ENCODE data around the gene NID1.
"Not testable (repeated sequence)": the region's sequence is repeated elsewhere in the genome, so short reads cannot be mapped to it uniquely, and the experiment has no call there.

Gene NID1

GRCh38 chr1:235990330-235990795 is 74.5 kb downstream of the NID1 start:
- DNase-seq (ENCODE audit: low read depth in 1 of 2, low spot score in 1 of 2): no peak
- TF ChIP-seq JUND (IDR thresholded peaks at IDR 0.05; ENCODE audit: low read depth): no peak
- in situ Hi-C loops (cut with HindIII; ENCODE audit: low pct_unique_long_range_greater_than_20kb, low sequenced_read_pairs): no loop called here

GRCh38 chr1:235989105-235989504 is 75.8 kb downstream of the NID1 start:
- no peak for DNase-seq (ENCODE audit: low read depth in 1 of 2, low spot score in 1 of 2)
- TF ChIP-seq JUND (IDR thresholded peaks at IDR 0.05; ENCODE audit: low read depth): no peak
- in situ Hi-C loops (cut with HindIII; ENCODE audit: low pct_unique_long_range_greater_than_20kb, low sequenced_read_pairs): no loop called here

DNA sequence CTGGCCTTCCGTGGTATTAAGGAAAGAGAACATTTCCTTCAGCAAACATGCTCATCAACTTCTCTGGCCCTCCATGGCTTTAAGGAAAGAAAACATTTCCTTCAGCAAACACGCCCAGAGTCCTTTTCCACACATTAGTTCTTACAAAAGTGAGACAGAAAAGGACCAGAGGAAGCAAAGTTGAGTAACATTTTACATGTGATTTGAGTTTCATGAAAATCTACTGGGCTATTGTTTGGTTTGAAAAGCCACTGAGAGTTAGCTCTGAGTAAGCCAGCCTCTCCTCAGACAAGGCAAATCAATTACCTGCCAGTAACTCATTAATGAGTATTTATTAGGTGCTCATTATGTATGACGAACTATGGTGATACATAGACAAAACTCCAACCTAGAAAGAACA is 78.0 kb downstream of the NID1 start:
- no peak for DNase-seq (ENCODE audit: low read depth in 1 of 2, low spot score in 1 of 2)
- no peak for TF ChIP-seq JUND (IDR thresholded peaks at IDR 0.05; ENCODE audit: low read depth)
- in situ Hi-C loops (cut with HindIII; ENCODE audit: low pct_unique_long_range_greater_than_20kb, low sequenced_read_pairs): no loop called here

- TF ChIP-seq JUND (IDR thresholded peaks at IDR 0.05; ENCODE audit: low read depth): no peak
- no peak for DNase-seq (ENCODE audit: low read depth in 1 of 2, low spot score in 1 of 2)
Measured at GRCh38 chr1:235984041-235984825, 80.7 kb downstream of the NID1 start.

GRCh38 chr1:235980976-235981375 is 83.9 kb downstream of the NID1 start:
- no peak for DNase-seq (ENCODE audit: low read depth in 1 of 2, low spot score in 1 of 2)
- in situ Hi-C loops (cut with HindIII; ENCODE audit: low pct_unique_long_range_greater_than_20kb, low sequenced_read_pairs): no loop called here
- no peak for TF ChIP-seq JUND (IDR thresholded peaks at IDR 0.05; ENCODE audit: low read depth)

More at GRCh38 chr1:235984041-235984825, 80.7 kb downstream of the NID1 start:
- in situ Hi-C loops (cut with HindIII; ENCODE audit: low pct_unique_long_range_greater_than_20kb, low sequenced_read_pairs): no loop called here

- no peak for TF ChIP-seq JUND (IDR thresholded peaks at IDR 0.05; ENCODE audit: low read depth)
- in situ Hi-C loops (cut with HindIII; ENCODE audit: low pct_unique_long_range_greater_than_20kb, low sequenced_read_pairs): no loop called here
- no peak for DNase-seq (ENCODE audit: low read depth in 1 of 2, low spot score in 1 of 2)
Measured at GRCh38 chr1:235979716-235980333, 85.1 kb downstream of the NID1 start.

DNA sequence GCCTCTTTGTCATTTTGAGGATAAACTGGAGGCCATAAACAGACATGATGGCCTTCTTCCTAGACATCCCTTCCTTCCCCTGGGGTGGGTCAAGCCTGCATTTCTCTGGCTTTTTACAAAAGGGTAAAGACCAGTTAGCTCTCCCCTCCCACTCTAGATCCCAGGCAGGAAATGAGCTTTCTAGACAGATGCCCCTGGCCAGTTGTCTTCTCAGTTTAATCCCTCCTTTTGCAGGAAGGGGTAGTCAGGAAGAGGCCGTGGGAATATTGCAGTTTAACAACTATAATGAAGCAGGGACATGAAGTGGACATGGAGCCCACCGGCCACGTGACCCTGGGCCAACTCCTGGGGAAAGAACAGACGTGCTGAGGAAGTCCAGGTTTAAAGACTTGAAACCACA is 85.7 kb downstream of the NID1 start:
- no peak for DNase-seq (ENCODE audit: low read depth in 1 of 2, low spot score in 1 of 2)
- TF ChIP-seq JUND (IDR thresholded peaks at IDR 0.05; ENCODE audit: low read depth): no peak
- in situ Hi-C loops (cut with HindIII; ENCODE audit: low pct_unique_long_range_greater_than_20kb, low sequenced_read_pairs): no loop called here

GRCh38 chr1:235976490-235976889 is 88.4 kb downstream of the NID1 start:
- in situ Hi-C loops (cut with HindIII; ENCODE audit: low pct_unique_long_range_greater_than_20kb, low sequenced_read_pairs): no loop called here
- no peak for DNase-seq (ENCODE audit: low read depth in 1 of 2, low spot score in 1 of 2)
- no peak for TF ChIP-seq JUND (IDR thresholded peaks at IDR 0.05; ENCODE audit: low read depth)

DNA sequence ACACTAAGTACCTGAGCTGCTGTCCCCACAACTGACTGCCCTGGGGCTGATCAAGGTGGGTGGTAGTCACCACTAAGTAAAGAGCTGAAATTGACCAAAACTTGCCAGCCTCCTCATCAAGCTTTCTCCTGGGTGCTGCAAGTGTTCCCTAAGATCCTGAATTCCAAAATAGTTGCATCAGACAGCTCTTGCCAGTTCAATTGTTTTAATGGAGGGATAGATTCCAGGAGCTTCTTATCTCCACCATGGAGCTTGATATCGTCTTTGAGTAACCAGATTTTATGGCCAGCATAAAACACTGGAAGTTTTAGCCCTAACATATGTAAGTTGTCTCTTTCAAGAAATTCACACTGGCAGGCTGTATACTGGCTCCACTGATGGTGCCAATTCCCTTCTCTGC is 90.3 kb downstream of the NID1 start:
- DNase-seq (ENCODE audit: low read depth in 1 of 2, low spot score in 1 of 2): no peak
- in situ Hi-C loops (cut with HindIII; ENCODE audit: low pct_unique_long_range_greater_than_20kb, low sequenced_read_pairs): no loop called here
- no peak for TF ChIP-seq JUND (IDR thresholded peaks at IDR 0.05; ENCODE audit: low read depth)

DNA sequence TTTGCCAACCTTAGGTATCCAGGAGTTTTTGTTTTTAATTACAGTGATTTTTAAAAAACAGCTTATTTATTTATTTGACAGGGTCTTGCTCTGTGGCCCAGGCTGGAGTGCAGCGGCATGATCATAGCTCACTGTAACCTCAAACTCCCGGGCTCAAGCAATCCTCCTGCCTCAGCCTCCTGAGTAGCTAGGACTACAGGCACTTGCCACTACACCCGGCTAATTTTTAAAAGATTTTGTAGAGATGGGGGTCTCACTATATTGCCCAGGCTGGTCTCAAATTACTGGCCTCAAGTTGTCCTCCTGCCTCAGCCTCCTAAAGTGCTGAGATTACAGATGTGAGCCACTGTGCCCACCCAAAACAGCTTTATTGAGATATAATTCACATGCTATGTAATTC is 92.2 kb downstream of the NID1 start:
- in situ Hi-C loops (cut with HindIII; ENCODE audit: low pct_unique_long_range_greater_than_20kb, low sequenced_read_pairs); DNase-seq (ENCODE audit: low read depth in 1 of 2, low spot score in 1 of 2): not testable (repeated sequence)

DNA sequence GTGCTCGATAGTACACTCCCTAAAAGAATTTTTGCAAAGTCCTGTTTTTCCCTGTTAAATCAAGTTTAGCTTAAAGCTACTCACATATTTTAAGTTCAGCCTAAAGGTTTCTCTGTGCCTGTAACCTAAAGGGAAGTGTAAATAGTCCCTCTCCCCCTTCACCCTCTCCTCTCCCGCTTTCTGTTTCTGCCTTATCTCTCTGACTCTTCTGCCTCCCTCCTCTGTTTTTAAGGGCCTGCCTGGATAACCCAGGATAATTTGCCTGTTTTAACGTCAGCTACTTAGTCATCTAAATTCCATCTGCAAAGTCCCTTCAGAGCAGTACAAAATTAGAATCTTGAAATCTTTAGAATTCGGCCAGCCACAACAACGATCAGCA is 92.6 kb downstream of the NID1 start:
- in situ Hi-C loops (cut with HindIII; ENCODE audit: low pct_unique_long_range_greater_than_20kb, low sequenced_read_pairs): no loop called here
- TF ChIP-seq JUND (IDR thresholded peaks at IDR 0.05; ENCODE audit: low read depth): no peak
- no peak for DNase-seq (ENCODE audit: low read depth in 1 of 2, low spot score in 1 of 2)

GRCh38 chr1:235971571-235972310 is 93.1 kb downstream of the NID1 start:
- in situ Hi-C loops (cut with HindIII; ENCODE audit: low pct_unique_long_range_greater_than_20kb, low sequenced_read_pairs): no loop called here
- no peak for TF ChIP-seq JUND (IDR thresholded peaks at IDR 0.05; ENCODE audit: low read depth)

GRCh38 chr1:235971020-235971419 is 93.9 kb downstream of the NID1 start:
- TF ChIP-seq JUND (IDR thresholded peaks at IDR 0.05; ENCODE audit: low read depth): no peak
- in situ Hi-C loops (cut with HindIII; ENCODE audit: low pct_unique_long_range_greater_than_20kb, low sequenced_read_pairs): no loop called here
- no peak for DNase-seq (ENCODE audit: low read depth in 1 of 2, low spot score in 1 of 2)

More at GRCh38 chr1:235971571-235972310, 93.1 kb downstream of the NID1 start:
- DNase-seq (ENCODE audit: low read depth in 1 of 2, low spot score in 1 of 2): peak; percentile 70 to 90
